CD14-positive monocyte (primary cell): ENCODE measurements around the gene SALL3. TPM values are rescaled to one million over a fixed set of nuclear protein-coding genes. Genes with fewer than 3 reads are reported as not detected.
A peak's percentile ranks its signal among the peaks of the same experiment; 100 is the strongest.

ENCODE experiments used
- DNase-seq, 3 donors: peaks; one replicate each; pipeline ENCODE4 v3.0.0-alpha.2; 2011 to 2022
- H2AFZ ChIP-seq: 2 replicates; pipeline ENCODE4 v1.6.0; 2012; ENCODE audit warnings: mild to moderate bottlenecking, low read depth, low read length, inconsistent platforms; ENCODE audit not compliant: insufficient read depth, poor library complexity, severe bottlenecking
- H3K27ac ChIP-seq, 2 donors: 1 replicate in 1 of 2; 2 replicates in 1 of 2; pipeline ENCODE4 v1.5.1; 2012 to 2013; ENCODE audit warnings: low read length in 2 of 2, control low read depth in 1 of 2, inconsistent platforms in 1 of 2, low read depth in 1 of 2, mild to moderate bottlenecking in 1 of 2
- H3K27me3 ChIP-seq, 2 donors: one replicate each; pipeline versions ENCODE4 v1.6.0 to v1.6.1; 2011 to 2013; ENCODE audit warnings: low read length in 2 of 2; ENCODE audit not compliant: control insufficient read depth in 2 of 2, insufficient read depth in 2 of 2
- H3K36me3 ChIP-seq, 2 donors: replicated peaks in 1 of 2; 1 replicate in 1 of 2; 2 replicates in 1 of 2; pipeline versions ENCODE4 v1.5.1 to v1.6.1; 2012 to 2013; ENCODE audit warnings: low read length in 2 of 2, control low read depth in 1 of 2, inconsistent platforms in 1 of 2, mild to moderate bottlenecking in 1 of 2; ENCODE audit not compliant: insufficient read depth in 2 of 2, control insufficient read depth in 1 of 2
- H3K4me1 ChIP-seq, 2 donors: 1 replicate in 1 of 2; 2 replicates in 1 of 2; pipeline versions ENCODE4 v1.5.1 to v1.6.1; 2012 to 2013; ENCODE audit warnings: low read length in 2 of 2, control low read depth in 1 of 2, inconsistent platforms in 1 of 2, mild to moderate bottlenecking in 1 of 2, moderate library complexity in 1 of 2; ENCODE audit not compliant: insufficient read depth in 2 of 2, control insufficient read depth in 1 of 2
- H3K4me2 ChIP-seq: replicated peaks from 2 replicates; pipeline ENCODE3; 2012; ENCODE audit warnings: low read length, moderate library complexity, mild to moderate bottlenecking; ENCODE audit not compliant: poor library complexity, severe bottlenecking; ENCODE audit errors: extremely low read depth
- H3K4me3 ChIP-seq, 3 experiments: fragments of 200-600 bp in 1 of 3; sonication (generic) in 1 of 3; replicated peaks in 1 of 3; 1 replicate in 2 of 3; 2 replicates in 1 of 3; pipeline ENCODE4 v1.5.1; 2011 to 2013; ENCODE audit warnings: low read length in 3 of 3, mild to moderate bottlenecking in 3 of 3, control low read depth in 2 of 3, low read depth in 2 of 3, inconsistent platforms in 1 of 3, moderate library complexity in 1 of 3
- H3K79me2 ChIP-seq: 2 replicates; pipeline ENCODE4 v1.6.0; 2012; ENCODE audit warnings: mild to moderate bottlenecking, control low read depth, inconsistent platforms, low read length, moderate library complexity; ENCODE audit not compliant: insufficient read depth
- H3K9ac ChIP-seq: 2 replicates; pipeline ENCODE4 v1.6.0; 2017; ENCODE audit warnings: low read length, mild to moderate bottlenecking; ENCODE audit not compliant: insufficient read depth, poor library complexity, severe bottlenecking
- H3K9me3 ChIP-seq, 2 donors: replicated peaks in 1 of 2; 1 replicate in 1 of 2; 2 replicates in 1 of 2; pipeline versions ENCODE4 v1.5.1 to v1.6.1; 2012 to 2013; ENCODE audit warnings: low read length in 2 of 2, control low read depth in 1 of 2; ENCODE audit not compliant: control insufficient read depth in 1 of 2, insufficient read depth in 1 of 2
- H4K20me1 ChIP-seq: 2 replicates; pipeline ENCODE4 v1.6.0; 2012; ENCODE audit warnings: mild to moderate bottlenecking, low read length, control low read depth, moderate library complexity; ENCODE audit not compliant: insufficient read depth
- H3K27ac Mint-ChIP-seq, 7 donors: one replicate each; pipeline ENCODE4 v1.8.0; 2020; ENCODE audit warnings: mild to moderate bottlenecking in 7 of 7, mixed read lengths in 7 of 7, moderate library complexity in 6 of 7, inconsistent platforms in 2 of 7
- H3K27me3 Mint-ChIP-seq, 3 donors: one replicate each; pipeline ENCODE4 v1.8.0; 2021 to 2022; ENCODE audit warnings: low read depth in 3 of 3, mild to moderate bottlenecking in 3 of 3, mixed read lengths in 3 of 3, moderate library complexity in 3 of 3, inconsistent platforms in 1 of 3
- H3K36me3 Mint-ChIP-seq, 2 donors: one replicate each; pipeline ENCODE4 v1.8.0; 2020; ENCODE audit warnings: mixed read lengths in 2 of 2, inconsistent platforms in 1 of 2, mild to moderate bottlenecking in 1 of 2
- H3K4me1 Mint-ChIP-seq: one replicate; pipeline ENCODE4 v1.8.0; 2020; ENCODE audit warnings: mild to moderate bottlenecking, mixed read lengths
- H3K4me3 Mint-ChIP-seq, 2 donors: one replicate each; pipeline ENCODE4 v1.8.0; 2020; ENCODE audit warnings: mild to moderate bottlenecking in 2 of 2, mixed read lengths in 2 of 2, moderate library complexity in 1 of 2
- H3K9me3 Mint-ChIP-seq, 7 donors: one replicate each; pipeline ENCODE4 v1.8.0; 2020 to 2022; ENCODE audit warnings: mixed read lengths in 7 of 7, mild to moderate bottlenecking in 6 of 7, moderate library complexity in 6 of 7, inconsistent platforms in 2 of 7
- WGBS: methylation state at CpG from one replicate; pipeline ENCODE4 v1.1.5; 2013; ENCODE audit warnings: missing lambda C conversion rate; ENCODE audit not compliant: insufficient coverage; 5-methylcytosine and 5-hydroxymethylcytosine counted together
- intact Hi-C, 2 donors: fragments of 100-400 bp; cut with micrococcal nuclease; formaldehyde crosslinking; loops; one replicate each; pipeline versions ENCODE4 v1.15.0 to v1.15.1; 2023
- polyA plus RNA-seq, 3 donors: library from polyadenylated mRNA; depleted of rRNA in 1 of 3; unstranded in 2 of 3; stranded (reverse) in 1 of 3; fragments of 300-500 nt in 2 of 3; fragments of >200 nt in 1 of 3; fragmentation: Illumina TruSeq in 2 of 3; gene quantifications; 1 replicate in 2 of 3; 2 replicates in 1 of 3; pipeline ENCODE4 v1.2.3, GENCODE V29; 2012 to 2021
- TF ChIP-seq, protein P1 (sequence below): fragments of 200-600 bp; IDR thresholded peaks from one replicate; pipeline ENCODE4 v1.8.0; 2022; ENCODE audit warnings: antibody characterized with exemption, mild to moderate bottlenecking

SALL3 gene
- polyA plus RNA-seq, 3 donors = not detected

DNA sequence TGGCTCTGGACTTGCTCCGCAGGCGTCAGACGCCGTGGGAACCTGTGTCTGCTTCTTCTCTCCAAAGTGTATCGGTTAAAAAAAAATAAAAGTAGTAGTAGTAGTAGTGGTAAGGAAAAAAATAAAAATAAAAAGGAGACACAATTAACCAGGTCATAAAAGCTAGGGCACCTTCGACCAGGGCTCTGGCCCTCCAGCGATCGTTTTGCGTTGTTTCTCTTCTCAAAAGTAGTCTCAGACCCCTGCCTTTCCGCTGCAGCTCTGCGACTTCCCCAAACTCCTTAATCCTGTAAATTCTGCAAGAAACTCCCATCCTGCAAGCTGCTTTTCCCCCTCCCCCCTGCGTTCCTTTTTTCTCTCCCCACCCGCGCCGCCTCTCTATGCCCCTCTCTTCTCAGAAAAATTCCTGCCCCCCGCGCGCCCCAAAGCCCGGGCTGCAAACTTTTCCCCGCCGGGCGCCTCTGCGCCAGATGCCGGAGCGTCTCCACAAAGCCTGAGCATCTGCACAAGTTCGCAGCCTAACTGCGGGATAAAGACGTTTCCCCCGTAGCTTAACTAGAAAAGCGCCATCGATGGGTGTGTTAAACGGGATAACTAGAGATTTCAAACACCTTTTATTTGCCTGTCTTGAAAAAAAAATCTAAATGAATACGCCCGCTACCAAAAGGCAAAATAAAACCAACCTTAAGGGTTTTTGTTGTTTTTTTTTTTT is 1.8 kb upstream of the SALL3 start:
- H3K4me3 ChIP-seq = no peak overlapping the region
- H3K4me3 Mint-ChIP-seq = peak overlapping the region in 1 of 2 donors; percentile 87
- peaks cover 0 to 21% (median 4%) of the 10 kb centered on the region in 7 donors for H3K9me3 Mint-ChIP-seq
- no peak for DNase-seq
- WGBS = 6% methylated on average over 23 of the region's 34 CpGs
- no peak overlapping the region for H3K27ac ChIP-seq
- peaks cover 0 to 34% of the 10 kb centered on the region in 2 donors for H3K9me3 ChIP-seq
- H3K36me3 Mint-ChIP-seq = no peaks in the 10 kb centered on the region
- H3K79me2 ChIP-seq = no peaks in the 10 kb centered on the region
- H3K27ac Mint-ChIP-seq = no peak overlapping the region
- intact Hi-C loops = no loop called here
- peaks cover 62 to 88% (median 66%) of the 10 kb centered on the region in 3 donors for H3K27me3 Mint-ChIP-seq
- H4K20me1 ChIP-seq = no peaks in the 10 kb centered on the region
- TF ChIP-seq, protein P1, sequence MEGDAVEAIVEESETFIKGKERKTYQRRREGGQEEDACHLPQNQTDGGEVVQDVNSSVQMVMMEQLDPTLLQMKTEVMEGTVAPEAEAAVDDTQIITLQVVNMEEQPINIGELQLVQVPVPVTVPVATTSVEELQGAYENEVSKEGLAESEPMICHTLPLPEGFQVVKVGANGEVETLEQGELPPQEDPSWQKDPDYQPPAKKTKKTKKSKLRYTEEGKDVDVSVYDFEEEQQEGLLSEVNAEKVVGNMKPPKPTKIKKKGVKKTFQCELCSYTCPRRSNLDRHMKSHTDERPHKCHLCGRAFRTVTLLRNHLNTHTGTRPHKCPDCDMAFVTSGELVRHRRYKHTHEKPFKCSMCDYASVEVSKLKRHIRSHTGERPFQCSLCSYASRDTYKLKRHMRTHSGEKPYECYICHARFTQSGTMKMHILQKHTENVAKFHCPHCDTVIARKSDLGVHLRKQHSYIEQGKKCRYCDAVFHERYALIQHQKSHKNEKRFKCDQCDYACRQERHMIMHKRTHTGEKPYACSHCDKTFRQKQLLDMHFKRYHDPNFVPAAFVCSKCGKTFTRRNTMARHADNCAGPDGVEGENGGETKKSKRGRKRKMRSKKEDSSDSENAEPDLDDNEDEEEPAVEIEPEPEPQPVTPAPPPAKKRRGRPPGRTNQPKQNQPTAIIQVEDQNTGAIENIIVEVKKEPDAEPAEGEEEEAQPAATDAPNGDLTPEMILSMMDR = no peak
- no peak overlapping the region for H2AFZ ChIP-seq
- no peaks in the 10 kb centered on the region for H3K36me3 ChIP-seq
- peaks cover 2% of the 10 kb centered on the region for H3K4me1 Mint-ChIP-seq
- no peak overlapping the region for H3K4me2 ChIP-seq
- H3K9ac ChIP-seq = no peak overlapping the region
- H3K4me1 ChIP-seq = no peaks in the 10 kb centered on the region
- H3K27me3 ChIP-seq = peaks cover 60 to 74% of the 10 kb centered on the region in 2 donors

DNA sequence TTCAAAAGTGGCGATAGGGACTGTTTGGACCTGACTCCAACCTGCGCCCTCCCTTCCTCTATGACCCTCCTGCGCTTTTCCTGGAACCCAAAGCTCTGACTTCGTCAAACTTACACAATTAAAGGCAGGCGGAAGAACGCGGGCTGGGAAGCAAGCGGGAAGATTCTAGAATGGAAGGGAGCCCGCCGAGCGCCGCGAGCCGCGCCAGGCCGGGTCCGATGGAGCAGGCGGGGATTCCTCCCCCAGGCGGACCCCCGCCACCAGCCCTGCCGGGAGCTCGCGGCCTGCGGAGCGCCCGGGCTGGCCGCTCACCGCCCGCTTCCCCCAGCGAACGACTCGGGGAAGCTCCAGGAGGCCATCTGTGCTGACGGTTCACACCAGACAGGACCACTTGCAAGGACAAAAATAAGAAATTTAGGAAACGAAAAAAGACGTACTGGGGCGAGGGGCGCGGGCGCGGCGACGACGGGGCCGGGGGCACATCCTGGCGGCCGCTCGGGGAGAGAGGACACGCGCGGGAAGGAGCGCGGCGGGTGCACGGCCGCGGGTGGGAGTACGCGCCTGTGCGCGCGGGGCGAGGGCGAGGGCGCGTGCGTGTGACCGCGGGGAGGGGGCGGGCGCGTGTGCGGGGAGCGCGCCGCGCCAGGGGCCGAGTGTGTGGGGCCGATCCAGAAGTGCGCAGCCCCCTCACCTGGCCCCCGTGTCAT is 1.1 kb upstream of the SALL3 start:
- H3K36me3 Mint-ChIP-seq = no peaks in the 10 kb centered on the region
- Histone ChIP-seq H3K9ac (no peak overlapping the region), H3K27ac (no peak overlapping the region), H2AFZ (no peak overlapping the region), H4K20me1 (no peaks in the 10 kb centered on the region), H3K79me2 (no peaks in the 10 kb centered on the region), H3K36me3 (no peaks in the 10 kb centered on the region), H3K4me3 (no peak overlapping the region), H3K4me2 (no peak overlapping the region), H3K27me3 (peaks cover 67 to 75% of the 10 kb centered on the region in 2 donors), H3K4me1 (no peaks in the 10 kb centered on the region), H3K9me3 (peaks cover 0 to 30% of the 10 kb centered on the region in 2 donors)
- H3K4me3 Mint-ChIP-seq = peak overlapping the region in 1 of 2 donors; percentile 87
- DNase-seq = no peak
- intact Hi-C loops = no loop called here
- H3K9me3 Mint-ChIP-seq = peaks cover 0 to 17% (median 4%) of the 10 kb centered on the region in 7 donors
- peaks cover 2% of the 10 kb centered on the region for H3K4me1 Mint-ChIP-seq
- TF ChIP-seq, protein P1 = no peak
- no peak overlapping the region for H3K27ac Mint-ChIP-seq
- 4% methylated on average over 71 of the region's 80 CpGs for WGBS
- peaks cover 64 to 87% (median 68%) of the 10 kb centered on the region in 3 donors for H3K27me3 Mint-ChIP-seq
